Left renal cortex interstitium (tissue), 4 donors: Measurements from ENCODE around the gene PSMD13. TPM values are rescaled to one million over a fixed set of nuclear protein-coding genes. Genes with fewer than 3 reads are reported as not detected.
"Not testable (repeated sequence)": the region's sequence is repeated elsewhere in the genome, so short reads cannot be mapped to it uniquely, and the experiment has no call there.

Source experiments
- DNase-seq, 4 donors: peaks; one replicate each; pipeline ENCODE4 v3.0.0-alpha.2; 2013; ENCODE audit warnings: low read depth in 4 of 4, low spot score in 2 of 4, missing footprints in 1 of 4
- polyA plus RNA-seq, 4 donors: library from polyadenylated mRNA; unstranded; fragments of 120-200 nt; gene quantifications; one replicate each; pipeline ENCODE4 v1.2.1, GENCODE V29; 2013; ENCODE audit not compliant: insufficient read length in 4 of 4

PSMD13 gene
- polyA plus RNA-seq, 4 donors = 132 to 167 (median 139) TPM

DNA sequence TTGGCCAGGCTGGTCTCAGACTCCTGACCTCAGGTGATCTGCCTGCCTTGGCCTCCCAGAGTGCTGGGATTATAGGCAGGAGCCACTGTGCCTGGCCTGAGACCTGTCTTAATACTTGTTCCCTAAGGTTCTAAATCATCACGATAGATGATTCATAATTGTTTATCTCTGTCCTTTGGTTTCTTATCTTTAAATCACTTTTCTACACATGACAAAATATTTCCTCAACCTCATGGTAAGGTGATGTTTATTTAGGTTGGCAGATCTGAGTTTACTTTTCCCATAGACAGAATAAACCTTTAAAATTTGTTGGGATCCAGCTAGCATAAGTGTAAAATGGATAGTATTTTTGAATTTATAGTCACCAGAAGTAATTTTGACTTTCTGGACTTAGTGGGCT, 3.5 kb downstream of the PSMD13 start:
- DNase-seq = no peak

DNA sequence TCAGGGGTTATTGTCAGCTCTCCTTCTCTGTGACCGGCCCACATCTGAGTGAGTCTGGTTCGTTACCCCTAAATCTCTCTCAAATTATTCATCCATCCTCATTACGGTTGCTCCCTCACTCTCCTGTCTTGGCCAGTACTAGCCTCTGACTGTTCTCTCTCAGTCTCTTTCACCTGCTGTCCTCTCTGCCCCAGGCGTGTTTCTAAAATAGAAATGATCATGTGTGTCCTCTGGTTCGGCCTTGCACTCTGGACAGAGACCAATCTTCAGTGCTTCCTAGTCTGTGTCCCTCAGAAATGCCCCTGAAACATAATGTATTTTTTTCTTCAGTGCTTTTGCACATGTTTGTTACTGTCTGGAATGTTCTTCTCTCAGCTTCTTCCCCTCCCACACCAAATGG, 4.9 kb downstream of the PSMD13 start:
- DNase-seq = no peak

GRCh38 chr11:244376-244775, 7.6 kb downstream of the PSMD13 start:
- no peak for DNase-seq

GRCh38 chr11:249062-249461, 12.3 kb downstream of the PSMD13 start:
- DNase-seq = no peak

- no peak for DNase-seq
Observed at GRCh38 chr11:250274-250673, 13.5 kb downstream of the PSMD13 start.

DNA sequence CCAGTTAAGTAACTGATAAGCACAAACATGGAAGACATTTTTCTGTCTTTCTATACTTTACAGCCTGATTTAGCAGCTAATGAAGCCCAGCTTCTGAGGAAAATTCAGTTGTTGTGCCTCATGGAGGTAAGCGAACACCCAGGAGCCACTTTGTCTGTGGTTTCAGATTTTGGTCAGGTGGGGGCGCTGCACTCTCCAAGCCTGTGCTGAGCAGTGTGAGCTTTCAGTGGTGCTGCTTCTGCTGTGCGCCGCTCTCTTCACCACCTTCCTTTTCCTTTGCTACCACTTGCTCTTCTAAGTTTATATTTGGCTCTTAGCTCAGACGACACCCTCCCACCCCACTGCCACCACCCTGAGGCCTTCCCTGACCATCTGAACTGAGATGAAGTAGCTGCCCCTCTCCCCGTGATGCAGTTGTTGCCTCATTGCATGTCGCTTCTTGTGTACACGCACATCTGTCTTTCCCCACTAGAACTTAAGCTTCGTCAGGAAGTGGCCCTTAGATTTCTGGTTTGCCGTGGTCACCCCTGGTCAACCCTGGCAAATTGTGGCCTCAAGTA, 14.0 kb downstream of the PSMD13 start:
- DNase-seq = no peak

DNA sequence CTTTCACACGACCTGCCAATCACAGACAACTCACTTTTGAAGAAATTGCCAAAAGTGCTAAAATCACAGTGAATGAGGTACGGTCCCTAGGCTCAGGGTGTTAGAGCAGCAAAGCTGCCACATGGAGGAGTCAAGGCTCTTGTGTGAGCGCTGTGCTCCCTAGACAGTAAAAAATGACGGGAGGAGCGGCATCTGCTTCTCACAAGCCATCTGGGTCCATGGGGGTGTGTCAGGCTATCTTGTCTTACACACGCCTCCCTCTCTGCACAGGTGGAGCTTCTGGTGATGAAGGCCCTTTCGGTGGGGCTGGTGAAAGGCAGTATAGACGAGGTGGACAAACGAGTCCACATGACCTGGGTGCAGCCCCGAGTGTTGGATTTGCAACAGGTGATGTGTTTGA, 14.8 kb downstream of the PSMD13 start:
- DNase-seq = no peak

GRCh38 chr11:252666-253065, 15.9 kb downstream of the PSMD13 start:
- no peak for DNase-seq

- no peak for DNase-seq
Observed at GRCh38 chr11:253160-253885, 16.5 kb downstream of the PSMD13 start.

DNA sequence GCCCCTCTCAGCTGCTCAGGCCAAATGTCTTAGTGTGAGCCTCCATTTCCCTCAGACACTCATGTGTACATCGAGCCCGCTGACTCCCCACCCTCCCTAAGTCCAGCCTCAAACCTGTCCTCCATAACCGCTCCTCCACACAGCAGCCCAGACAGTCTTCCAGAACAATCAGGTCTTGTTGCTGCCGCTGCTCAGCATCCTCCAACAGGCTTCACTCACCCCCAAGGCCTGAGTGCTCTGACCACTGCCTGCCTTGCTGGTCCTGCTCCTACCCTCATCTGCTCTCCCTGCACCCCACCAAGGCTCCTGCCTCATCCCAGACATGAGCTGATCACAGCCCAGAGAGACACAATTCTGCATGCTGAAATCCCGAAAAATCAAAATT, 17.1 kb downstream of the PSMD13 start:
- DNase-seq = no peak

DNA sequence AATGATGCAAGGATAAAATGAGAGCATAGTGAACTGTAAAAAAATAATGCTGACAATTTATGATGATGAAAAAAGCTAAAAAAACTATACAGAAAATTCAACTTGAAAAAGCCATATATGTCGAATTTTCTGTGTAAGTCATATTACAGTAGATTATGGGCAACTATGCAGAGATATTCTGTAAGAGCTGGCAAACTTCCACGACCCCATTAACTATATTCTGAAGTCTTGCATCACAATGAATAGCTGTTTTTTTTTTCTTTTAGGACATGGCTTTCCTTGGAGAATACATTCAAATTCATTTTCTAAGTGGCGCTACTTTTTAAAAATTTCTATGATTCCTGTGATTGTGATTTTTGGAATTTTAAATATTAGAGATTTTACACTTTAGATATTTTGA, 18.4 kb downstream of the PSMD13 start:
- no peak for DNase-seq

DNA sequence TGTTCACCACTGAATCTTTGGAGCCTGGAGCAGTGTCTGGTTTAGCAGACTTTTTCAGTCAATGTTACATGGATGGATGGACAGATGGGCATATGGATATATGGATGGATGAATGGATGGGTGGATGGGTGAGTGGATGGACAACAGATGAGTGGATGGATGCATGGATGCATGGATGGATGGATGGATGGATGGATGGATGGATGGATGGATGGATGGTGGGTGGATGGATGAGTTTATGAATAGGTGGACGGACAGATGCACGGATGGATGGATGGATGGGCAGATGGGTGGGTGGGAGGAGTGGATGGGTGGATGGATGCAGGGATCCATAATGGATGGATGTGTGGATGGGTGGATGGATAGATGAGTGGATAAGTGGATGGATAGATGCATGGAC, 19.0 kb downstream of the PSMD13 start:
- no peak for DNase-seq

GRCh38 chr11:256952-257737, 20.4 kb downstream of the PSMD13 start:
- no peak for DNase-seq

GRCh38 chr11:257766-258493, 21.2 kb downstream of the PSMD13 start:
- DNase-seq = no peak

- no peak for DNase-seq
Observed at GRCh38 chr11:259413-259812, 22.6 kb downstream of the PSMD13 start.

DNA sequence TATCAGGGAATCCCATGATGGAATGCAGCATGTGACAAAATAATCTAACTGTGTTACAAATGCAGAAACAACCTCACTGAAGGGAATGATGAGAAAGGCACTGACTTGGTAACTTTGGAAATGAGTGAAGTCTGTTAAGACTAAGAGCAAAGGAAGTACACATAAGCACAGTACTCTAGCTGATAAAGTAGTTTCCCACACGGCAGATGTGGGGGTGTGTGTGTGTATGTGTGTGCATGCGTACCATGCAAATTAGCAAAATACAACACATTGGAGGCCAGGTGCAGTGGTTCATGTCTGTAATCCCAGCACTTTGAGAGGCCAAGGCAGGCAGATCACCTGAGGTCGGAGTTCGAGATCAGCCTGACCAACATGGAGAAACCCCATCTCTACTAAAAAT, 24.8 kb downstream of the PSMD13 start:
- no peak for DNase-seq

DNA sequence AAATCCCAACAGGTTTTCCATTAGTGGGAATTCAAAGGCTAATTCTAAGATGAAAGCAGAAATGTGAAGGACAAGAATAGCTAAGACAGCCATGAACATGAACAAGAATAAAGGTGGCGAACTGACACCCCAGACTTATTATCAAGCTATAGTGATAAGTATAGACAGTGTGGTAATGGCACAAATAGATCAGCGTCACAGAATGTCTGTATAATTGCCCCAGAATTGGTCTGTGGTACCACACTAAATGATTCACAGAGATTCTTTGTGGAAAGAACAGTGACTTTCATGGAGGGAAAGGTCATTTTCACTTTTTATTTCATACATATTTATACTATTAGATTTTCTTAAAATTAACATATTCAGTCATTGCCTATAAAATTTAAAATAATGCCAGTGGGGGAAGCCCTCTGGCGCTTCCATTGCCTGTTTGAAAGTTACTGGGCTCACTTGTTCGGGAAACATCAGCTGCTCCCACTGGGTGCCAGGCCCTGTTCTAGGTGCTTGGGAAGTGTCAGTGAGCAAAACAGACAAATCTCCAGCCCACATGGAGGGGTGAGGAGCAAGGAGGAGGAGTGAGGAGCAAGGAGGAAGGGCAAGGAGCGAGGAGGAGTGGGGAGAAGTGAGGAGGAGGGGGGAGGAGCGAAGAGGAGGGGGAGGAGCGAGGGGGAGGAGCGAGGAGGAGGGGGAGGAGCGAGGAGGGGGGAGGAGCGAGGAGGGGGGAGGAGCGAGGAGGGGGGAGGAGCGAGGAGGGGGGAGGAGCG, 30.1 kb downstream of the PSMD13 start:
- no peak for DNase-seq

- no peak for DNase-seq
Observed at GRCh38 chr11:267491-267994, 30.8 kb downstream of the PSMD13 start.

GRCh38 chr11:268716-269145, 32.0 kb downstream of the PSMD13 start:
- DNase-seq = not testable (repeated sequence)
